Activated CD4-positive, alpha-beta T cell treated with anti-CD3 and anti-CD28 coated beads, Interleukin-2, amount 10 ng/mL, durations not matched to agents 24 days and 14 days (primary cell): ENCODE results near the gene TFF1. TPM values are rescaled to one million over a fixed set of nuclear protein-coding genes. Genes with fewer than 3 reads are reported as not detected.

Experiments
- DNase-seq: peaks from one replicate; pipeline ENCODE4 v3.0.0; 2022
- H3K27ac Mint-ChIP-seq: one replicate; pipeline ENCODE4 v1.8.0; 2022; ENCODE audit warnings: mild to moderate bottlenecking, mixed read lengths
- H3K27me3 Mint-ChIP-seq: one replicate; pipeline ENCODE4 v1.8.0; 2022; ENCODE audit warnings: mixed read lengths
- H3K36me3 Mint-ChIP-seq: one replicate; pipeline ENCODE4 v1.8.0; 2022; ENCODE audit warnings: low read depth, mild to moderate bottlenecking, mixed read lengths
- H3K4me1 Mint-ChIP-seq: one replicate; pipeline ENCODE4 v1.8.0; 2021; ENCODE audit warnings: mixed read lengths
- H3K4me3 Mint-ChIP-seq: one replicate; pipeline ENCODE4 v1.8.0; 2022; ENCODE audit warnings: mild to moderate bottlenecking, moderate library complexity, mixed read lengths
- H3K9me3 Mint-ChIP-seq: one replicate; pipeline ENCODE4 v1.8.0; 2021; ENCODE audit warnings: mixed read lengths
- intact Hi-C: fragments of 100-400 bp; cut with micrococcal nuclease; formaldehyde crosslinking; loops from one replicate; pipeline ENCODE4 v1.15.1; 2023
- total RNA-seq: library from RNA; stranded (reverse); gene quantifications from 2 replicates; pipeline ENCODE4 v1.2.3, GENCODE V29; 2022

The TFF1 gene
- total RNA-seq, 1 donor from 2014 or later: not detected

GRCh38 chr21:42384156-42384945, 18.0 kb upstream of the TFF1 start:
- no peak for DNase-seq
- peaks cover 68% of the 10 kb centered on the region for H3K36me3 Mint-ChIP-seq
- intact Hi-C loops: no loop called here
- no peak overlapping the region for H3K27ac Mint-ChIP-seq
- no peaks in the 10 kb centered on the region for H3K27me3 Mint-ChIP-seq
- peaks cover 36% of the 10 kb centered on the region for H3K4me1 Mint-ChIP-seq
- peaks cover 14% of the 10 kb centered on the region for H3K9me3 Mint-ChIP-seq
- H3K4me3 Mint-ChIP-seq: no peak overlapping the region

GRCh38 chr21:42383331-42383730, 17.0 kb upstream of the TFF1 start:
- H3K36me3 Mint-ChIP-seq: peaks cover 61% of the 10 kb centered on the region
- intact Hi-C loops: no loop called here

GRCh38 chr21:42382915-42383314, 16.6 kb upstream of the TFF1 start:
- peaks cover 56% of the 10 kb centered on the region for H3K36me3 Mint-ChIP-seq
- DNase-seq: no peak
- intact Hi-C loops: no loop called here
- H3K4me3 Mint-ChIP-seq: no peak overlapping the region
- peaks cover 14% of the 10 kb centered on the region for H3K9me3 Mint-ChIP-seq
- peaks cover 25% of the 10 kb centered on the region for H3K4me1 Mint-ChIP-seq
- no peak overlapping the region for H3K27ac Mint-ChIP-seq
- H3K27me3 Mint-ChIP-seq: no peaks in the 10 kb centered on the region

More at GRCh38 chr21:42383331-42383730, 17.0 kb upstream of the TFF1 start:
- no peak overlapping the region for H3K27ac Mint-ChIP-seq
- H3K4me3 Mint-ChIP-seq: no peak overlapping the region
- DNase-seq: no peak
- peaks cover 14% of the 10 kb centered on the region for H3K9me3 Mint-ChIP-seq
- peaks cover 29% of the 10 kb centered on the region for H3K4me1 Mint-ChIP-seq
- H3K27me3 Mint-ChIP-seq: no peaks in the 10 kb centered on the region

GRCh38 chr21:42381347-42381984, 15.1 kb upstream of the TFF1 start:
- H3K4me3 Mint-ChIP-seq: no peak overlapping the region
- H3K9me3 Mint-ChIP-seq: peaks cover 14% of the 10 kb centered on the region
- no peak overlapping the region for H3K27ac Mint-ChIP-seq
- H3K36me3 Mint-ChIP-seq: peaks cover 46% of the 10 kb centered on the region
- no peaks in the 10 kb centered on the region for H3K27me3 Mint-ChIP-seq
- intact Hi-C loops: loop anchor here (2.0 kb wide), 1 partner anchor 19 kb away; no protein-coding TSS in a partner anchor
- peaks cover 13% of the 10 kb centered on the region for H3K4me1 Mint-ChIP-seq
- DNase-seq: peak; percentile 75

GRCh38 chr21:42379426-42380215, 13.3 kb upstream of the TFF1 start:
- DNase-seq: no peak
- peaks cover 7% of the 10 kb centered on the region for H3K4me1 Mint-ChIP-seq
- H3K27me3 Mint-ChIP-seq: no peaks in the 10 kb centered on the region
- no peak overlapping the region for H3K4me3 Mint-ChIP-seq
- no peak overlapping the region for H3K27ac Mint-ChIP-seq
- peaks cover 38% of the 10 kb centered on the region for H3K36me3 Mint-ChIP-seq
- intact Hi-C loops: loop anchor here (2.0 kb wide), 1 partner anchor 21 kb away; no protein-coding TSS in a partner anchor
- peaks cover 10% of the 10 kb centered on the region for H3K9me3 Mint-ChIP-seq

- no peak overlapping the region for H3K4me3 Mint-ChIP-seq
- intact Hi-C loops: no loop called here
- H3K9me3 Mint-ChIP-seq: peaks cover 10% of the 10 kb centered on the region
- no peak for DNase-seq
- H3K27ac Mint-ChIP-seq: no peak overlapping the region
- no peaks in the 10 kb centered on the region for H3K27me3 Mint-ChIP-seq
- H3K36me3 Mint-ChIP-seq: peaks cover 32% of the 10 kb centered on the region
- peaks cover 13% of the 10 kb centered on the region for H3K4me1 Mint-ChIP-seq
Observed at GRCh38 chr21:42378418-42378817, 12.1 kb upstream of the TFF1 start.

GRCh38 chr21:42377951-42378340, 11.6 kb upstream of the TFF1 start:
- H3K27ac Mint-ChIP-seq: no peak overlapping the region
- H3K27me3 Mint-ChIP-seq: no peaks in the 10 kb centered on the region
- no peak for DNase-seq
- peaks cover 35% of the 10 kb centered on the region for H3K36me3 Mint-ChIP-seq
- peaks cover 17% of the 10 kb centered on the region for H3K4me1 Mint-ChIP-seq
- H3K4me3 Mint-ChIP-seq: no peak overlapping the region
- H3K9me3 Mint-ChIP-seq: peaks cover 10% of the 10 kb centered on the region
- intact Hi-C loops: no loop called here

GRCh38 chr21:42377211-42377950, 11.0 kb upstream of the TFF1 start:
- Mint-ChIP-seq H3K36me3 (peaks cover 30% of the 10 kb centered on the region), H3K27ac (no peak overlapping the region), H3K9me3 (peaks cover 10% of the 10 kb centered on the region), H3K4me1 (peaks cover 19% of the 10 kb centered on the region), H3K27me3 (no peaks in the 10 kb centered on the region), H3K4me3 (no peak overlapping the region)
- DNase-seq: no peak
- intact Hi-C loops: no loop called here

- Mint-ChIP-seq H3K36me3 (peaks cover 24% of the 10 kb centered on the region), H3K4me3 (no peak overlapping the region), H3K9me3 (peaks cover under 1% of the 10 kb centered on the region), H3K4me1 (peaks cover 22% of the 10 kb centered on the region), H3K27ac (no peak overlapping the region), H3K27me3 (no peaks in the 10 kb centered on the region)
- no peak for DNase-seq
- intact Hi-C loops: no loop called here
Observed at GRCh38 chr21:42376338-42376982, 10.1 kb upstream of the TFF1 start.

- no peak for DNase-seq
- H3K27ac Mint-ChIP-seq: no peak overlapping the region
- H3K36me3 Mint-ChIP-seq: peaks cover 24% of the 10 kb centered on the region
- H3K9me3 Mint-ChIP-seq: no peaks in the 10 kb centered on the region
- intact Hi-C loops: no loop called here
- H3K4me3 Mint-ChIP-seq: no peak overlapping the region
- no peaks in the 10 kb centered on the region for H3K27me3 Mint-ChIP-seq
- H3K4me1 Mint-ChIP-seq: peaks cover 24% of the 10 kb centered on the region
Observed at GRCh38 chr21:42375966-42376337, 9.6 kb upstream of the TFF1 start.

GRCh38 chr21:42375506-42375905, 9.2 kb upstream of the TFF1 start:
- Mint-ChIP-seq H3K27me3 (no peaks in the 10 kb centered on the region), H3K4me3 (peak overlapping the region; percentile 48), H3K36me3 (peaks cover 20% of the 10 kb centered on the region), H3K9me3 (no peaks in the 10 kb centered on the region), H3K27ac (peak overlapping the region; percentile 79), H3K4me1 (peaks cover 24% of the 10 kb centered on the region)
- no peak for DNase-seq
- intact Hi-C loops: no loop called here

- Mint-ChIP-seq H3K27me3 (no peaks in the 10 kb centered on the region), H3K27ac (peak overlapping the region; percentile 81), H3K4me3 (peak overlapping the region; percentile 48), H3K36me3 (peaks cover 16% of the 10 kb centered on the region), H3K4me1 (peaks cover 24% of the 10 kb centered on the region), H3K9me3 (no peaks in the 10 kb centered on the region)
- intact Hi-C loops: loop anchor here (5.0 kb wide), 1 partner anchor 32 kb away; no protein-coding TSS in a partner anchor
- no peak for DNase-seq
Observed at GRCh38 chr21:42374864-42375499, 8.6 kb upstream of the TFF1 start.
